Endothelial cell of umbilical vein (primary cell): ENCODE results near the gene ATP6V0E2.

Experiments
- CTCF ChIP-seq, 2 donors: IDR thresholded peaks; 1 replicate in 1 of 2; 2 replicates in 1 of 2; pipeline ENCODE4 v1.5.1; 2011; ENCODE audit warnings: low read length in 2 of 2, mild to moderate bottlenecking in 2 of 2, moderate library complexity in 2 of 2, control low read depth in 1 of 2, inconsistent platforms in 1 of 2, low read depth in 1 of 2; ENCODE audit not compliant: insufficient read depth in 1 of 2; ENCODE audit errors: extremely low read depth in 1 of 2
- JUN ChIP-seq: IDR thresholded peaks from 2 replicates; pipeline ENCODE4 v1.6.1; 2011; ENCODE audit warnings: borderline replicate concordance, low read depth; ENCODE audit not compliant: insufficient read length, insufficient read depth
- POLR2A ChIP-seq: IDR thresholded peaks from 2 replicates; pipeline ENCODE4 v1.6.1; 2012; ENCODE audit warnings: low read depth, mild to moderate bottlenecking, control low read depth, low read length
- POLR2AphosphoS5 ChIP-seq: IDR thresholded peaks from 2 replicates; pipeline ENCODE4 v1.6.1; 2012; ENCODE audit warnings: low read depth, mild to moderate bottlenecking, control low read depth, low read length, moderate library complexity; ENCODE audit not compliant: insufficient read depth

GRCh38 chr7:149836434-149836833 lies 37.3 kb upstream of the ATP6V0E2 start:
- TF ChIP-seq POLR2A (no peak), JUN (no peak), POLR2AphosphoS5 (no peak), CTCF (IDR thresholded peaks at IDR 0.05; ENCODE audit: extremely low read depth in 1 of 2, insufficient read depth in 1 of 2, low read depth in 1 of 2, low read length in 2 of 2) (no peak)
